Bronchial epithelial cell (primary cell): ENCODE measurements around the gene TRIB2. TPM values are rescaled to one million over a fixed set of nuclear protein-coding genes. Genes with fewer than 3 reads are reported as not detected.
"Not testable (repeated sequence)": the region's sequence is repeated elsewhere in the genome, so short reads cannot be mapped to it uniquely, and the experiment has no call there.

Experiments used
- DNase-seq: peaks from one replicate; pipeline ENCODE4 v3.0.0-alpha.2; 2010; ENCODE audit warnings: low read depth
- FAIRE-seq: peaks from 2 replicates; lab custom pipeline; 2011; peaks lifted over from hg19 to GRCh38; lab: Jason Lieb, UNC
- H3K27me3 ChIP-seq: 2 replicates; pipeline ENCODE4 v1.5.1; 2011; ENCODE audit warnings: low read length; ENCODE audit not compliant: control insufficient read depth, insufficient read depth
- H3K36me3 ChIP-seq: 2 replicates; pipeline ENCODE4 v1.5.1; 2011; ENCODE audit warnings: low read length; ENCODE audit not compliant: control insufficient read depth, insufficient read depth
- H3K4me3 ChIP-seq: 2 replicates; pipeline ENCODE4 v1.5.1; 2011; ENCODE audit warnings: mild to moderate bottlenecking, low read depth, low read length, control low read depth
- total RNA-seq: library from RNA; depleted of rRNA; stranded (reverse); fragments of >200 nt; gene quantifications from 2 replicates; pipeline ENCODE4 v1.2.1, GENCODE V29; 2014
- TF ChIP-seq, protein P1 (sequence below): IDR thresholded peaks from 2 replicates; pipeline ENCODE4 v1.5.1; 2011; ENCODE audit warnings: mild to moderate bottlenecking, moderate library complexity, low read length, control low read depth, inconsistent platforms; ENCODE audit not compliant: insufficient read depth, severe bottlenecking

Gene TRIB2
- total RNA-seq, 1 donor from 2014 or later: 7.6 TPM

GRCh38 chr2:12675801-12676200 is 40.9 kb upstream of the TRIB2 start:
- Histone ChIP-seq H3K36me3 (no peaks in the 10 kb centered on the region), H3K4me3 (no peak overlapping the region), H3K27me3 (no peaks in the 10 kb centered on the region)
- TF ChIP-seq, protein P1, sequence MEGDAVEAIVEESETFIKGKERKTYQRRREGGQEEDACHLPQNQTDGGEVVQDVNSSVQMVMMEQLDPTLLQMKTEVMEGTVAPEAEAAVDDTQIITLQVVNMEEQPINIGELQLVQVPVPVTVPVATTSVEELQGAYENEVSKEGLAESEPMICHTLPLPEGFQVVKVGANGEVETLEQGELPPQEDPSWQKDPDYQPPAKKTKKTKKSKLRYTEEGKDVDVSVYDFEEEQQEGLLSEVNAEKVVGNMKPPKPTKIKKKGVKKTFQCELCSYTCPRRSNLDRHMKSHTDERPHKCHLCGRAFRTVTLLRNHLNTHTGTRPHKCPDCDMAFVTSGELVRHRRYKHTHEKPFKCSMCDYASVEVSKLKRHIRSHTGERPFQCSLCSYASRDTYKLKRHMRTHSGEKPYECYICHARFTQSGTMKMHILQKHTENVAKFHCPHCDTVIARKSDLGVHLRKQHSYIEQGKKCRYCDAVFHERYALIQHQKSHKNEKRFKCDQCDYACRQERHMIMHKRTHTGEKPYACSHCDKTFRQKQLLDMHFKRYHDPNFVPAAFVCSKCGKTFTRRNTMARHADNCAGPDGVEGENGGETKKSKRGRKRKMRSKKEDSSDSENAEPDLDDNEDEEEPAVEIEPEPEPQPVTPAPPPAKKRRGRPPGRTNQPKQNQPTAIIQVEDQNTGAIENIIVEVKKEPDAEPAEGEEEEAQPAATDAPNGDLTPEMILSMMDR: no peak
- FAIRE-seq (no peak), DNase-seq (peak; percentile 9)

DNA sequence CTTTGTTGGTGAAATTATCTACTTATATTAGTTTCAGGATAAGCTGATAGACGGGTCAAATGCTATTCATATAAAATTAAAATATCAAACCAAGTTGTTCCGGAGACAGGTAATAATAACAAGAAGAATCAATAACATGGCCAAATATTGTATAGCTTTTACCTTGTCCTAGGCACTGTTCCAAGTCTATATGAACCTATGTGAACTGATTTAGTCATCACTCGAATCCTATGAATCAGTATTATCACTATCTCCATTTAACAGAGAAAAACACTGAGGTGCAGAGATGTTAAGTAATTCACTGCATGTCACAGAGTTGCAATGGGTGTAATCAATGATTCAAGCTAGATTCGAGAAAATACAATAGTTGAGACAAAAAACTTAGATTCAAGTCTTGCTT is 40.0 kb upstream of the TRIB2 start:
- Histone ChIP-seq H3K4me3 (no peak overlapping the region), H3K27me3 (no peaks in the 10 kb centered on the region), H3K36me3 (no peaks in the 10 kb centered on the region)
- DNase-seq (peak; percentile 72), FAIRE-seq (no peak)
- TF ChIP-seq, protein P1: no peak

GRCh38 chr2:12678186-12678585 is 38.5 kb upstream of the TRIB2 start:
- DNase-seq (no peak), FAIRE-seq (no peak)
- H3K4me3 ChIP-seq: no peak overlapping the region
- H3K36me3 ChIP-seq: no peaks in the 10 kb centered on the region
- TF ChIP-seq, protein P1: no peak
- H3K27me3 ChIP-seq: no peaks in the 10 kb centered on the region

DNA sequence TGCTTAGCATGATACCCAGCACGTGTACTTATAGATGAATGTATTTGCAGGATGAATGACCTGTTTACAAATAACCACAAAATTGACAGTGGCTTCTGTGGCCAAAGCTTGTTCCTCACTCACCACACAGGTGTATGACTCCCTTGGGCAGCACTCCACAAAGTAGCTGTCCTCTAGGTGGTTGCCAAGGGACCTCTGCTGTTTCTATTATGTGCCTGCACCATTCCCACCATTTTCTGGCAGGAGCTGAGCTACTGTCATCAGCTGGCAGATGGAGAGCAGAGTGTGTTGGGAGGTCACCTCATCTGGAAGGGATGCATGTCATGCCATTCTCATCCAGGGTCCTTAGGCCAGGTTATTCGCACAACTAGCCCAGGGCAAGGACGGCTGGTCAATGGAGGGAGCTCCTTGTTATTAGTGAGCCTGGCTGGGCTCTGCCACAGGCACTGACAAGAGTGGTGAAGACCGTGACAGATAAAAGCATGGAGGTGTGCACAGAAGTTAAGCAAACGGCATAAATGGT is 37.1 kb upstream of the TRIB2 start:
- no peak overlapping the region for H3K4me3 ChIP-seq
- TF ChIP-seq, protein P1: no peak
- no peak for FAIRE-seq

DNA sequence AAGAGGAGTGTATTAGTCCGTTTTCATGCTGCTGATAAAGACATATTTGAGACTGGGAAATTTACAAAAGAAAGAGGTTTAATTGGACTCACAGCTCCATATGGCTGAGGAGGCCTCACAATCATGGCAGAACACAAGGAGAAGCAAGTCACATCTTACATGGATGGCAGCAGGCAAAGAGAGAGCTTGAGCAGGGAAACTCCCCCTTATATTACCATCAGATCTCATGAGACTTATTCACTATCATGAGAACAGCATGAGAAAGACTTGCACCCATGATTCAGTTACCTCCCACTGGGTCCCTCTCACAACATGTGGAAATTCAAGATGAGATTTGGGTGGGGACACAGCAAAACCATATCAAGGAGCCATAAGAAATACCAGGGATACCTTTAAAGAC is 36.6 kb upstream of the TRIB2 start:
- H3K4me3 ChIP-seq, H3K27me3 ChIP-seq, H3K36me3 ChIP-seq, DNase-seq, FAIRE-seq: not testable (repeated sequence)

More for the DNA sequence above, 37.1 kb upstream of the TRIB2 start:
- Histone ChIP-seq H3K27me3 (no peaks in the 10 kb centered on the region), H3K36me3 (no peaks in the 10 kb centered on the region)
- DNase-seq: no peak

- no peaks in the 10 kb centered on the region for H3K27me3 ChIP-seq
- DNase-seq (no peak), FAIRE-seq (no peak)
- TF ChIP-seq, protein P1: no peak
- no peaks in the 10 kb centered on the region for H3K36me3 ChIP-seq
- H3K4me3 ChIP-seq: no peak overlapping the region
Measured at GRCh38 chr2:12682017-12682416, 34.7 kb upstream of the TRIB2 start.
